ENCODE measurements around the gene ZHX3. TPM values are rescaled to one million over a fixed set of nuclear protein-coding genes. Genes with fewer than 3 reads are reported as not detected.

ZHX3 gene
- total and polyA plus RNA-seq, 7 donors: 3.6 to 69.0 (median 39.2) TPM

- TF ChIP-seq EP300 (IDR thresholded peaks at IDR 0.05) (no peak), POLR2AphosphoS5 (IDR thresholded peaks at IDR 0.05) (no peak), CTCF (IDR thresholded peaks at IDR 0.05) (no peak), POLR2A (IDR thresholded peaks at IDR 0.05) (no peak)
- intact Hi-C loops (cut with DNase I): loop anchor here (5.0 to 10.0 kb wide), 2 partner anchors 33 to 245 kb away; partner anchors contain the start of gene PLCG1
- no peak for DNase-seq
- Histone ChIP-seq H3K4me3 (no peak overlapping the region), H3K27ac (peak overlapping the region in 3 of 4 donors; percentile 14 to 32 (median 16)), H3K27me3 (no peaks in the 10 kb centered on the region), H3K4me1 (peaks cover 0 to 34% (median 30%) of the 10 kb centered on the region in 4 donors), H3K9me3 (no peaks in the 10 kb centered on the region), H3K36me3 (peaks cover 38 to 93% (median 56%) of the 10 kb centered on the region in 4 donors)
- 92 to 94% methylated on average over 14 of the region's 14 CpGs for WGBS, 2 donors
These were observed 147.7 kb downstream of the ZHX3 start for GRCh38 chr20:41169791-41170351.

- H3K9me3 ChIP-seq: no peaks in the 10 kb centered on the region
- no peak for DNase-seq
- H3K36me3 ChIP-seq: peaks cover 45 to 93% (median 62%) of the 10 kb centered on the region in 4 donors
- H3K27ac ChIP-seq: peak overlapping the region in 1 of 4 donors; percentile 14
- no peak overlapping the region for H3K4me3 ChIP-seq
- intact Hi-C loops (cut with DNase I): no loop called here
- TF ChIP-seq POLR2AphosphoS5 (IDR thresholded peaks at IDR 0.05) (peak in 1 of 4 donors; percentile 6), POLR2A (IDR thresholded peaks at IDR 0.05) (no peak), CTCF (IDR thresholded peaks at IDR 0.05) (no peak)
- H3K27me3 ChIP-seq: no peaks in the 10 kb centered on the region
- 95 to 96% methylated on average over 9 of the region's 9 CpGs for WGBS, 2 donors
- H3K4me1 ChIP-seq: peaks cover 0 to 28% (median 24%) of the 10 kb centered on the region in 4 donors
These were observed 148.3 kb downstream of the ZHX3 start for GRCh38 chr20:41169162-41169690.

- 93% methylated on average over 10 of the region's 10 CpGs for WGBS, 2 donors
- peaks cover 48 to 93% (median 65%) of the 10 kb centered on the region in 4 donors for H3K36me3 ChIP-seq
- H3K4me1 ChIP-seq: peaks cover 0 to 21% (median 17%) of the 10 kb centered on the region in 4 donors
- no peak overlapping the region for H3K4me3 ChIP-seq
- H3K27me3 ChIP-seq: no peaks in the 10 kb centered on the region
- peak overlapping the region in 1 of 4 donors; percentile 30 for H3K27ac ChIP-seq
- no peaks in the 10 kb centered on the region for H3K9me3 ChIP-seq
- intact Hi-C loops (cut with DNase I): no loop called here
- DNase-seq: no peak
- TF ChIP-seq EP300 (IDR thresholded peaks at IDR 0.05) (no peak), POLR2A (IDR thresholded peaks at IDR 0.05) (no peak), CTCF (IDR thresholded peaks at IDR 0.05) (no peak), POLR2AphosphoS5 (IDR thresholded peaks at IDR 0.05) (no peak)
These were observed 149.0 kb downstream of the ZHX3 start for GRCh38 chr20:41168281-41169161.

GRCh38 chr20:41167481-41168253 lies 149.9 kb downstream of the ZHX3 start:
- Histone ChIP-seq H3K36me3 (peaks cover 52 to 98% (median 73%) of the 10 kb centered on the region in 4 donors), H3K9me3 (no peaks in the 10 kb centered on the region), H3K4me1 (peaks cover 0 to 12% (median 9%) of the 10 kb centered on the region in 4 donors), H3K27me3 (no peaks in the 10 kb centered on the region), H3K27ac (peak overlapping the region in 1 of 4 donors; percentile 30), H3K4me3 (no peak overlapping the region)
- 70 to 89% methylated on average over 11 of the region's 11 CpGs for WGBS, 2 donors
- TF ChIP-seq EP300 (IDR thresholded peaks at IDR 0.05): no peak
- TF ChIP-seq POLR2AphosphoS5 (IDR thresholded peaks at IDR 0.05): no peak
- no peak for TF ChIP-seq POLR2A (IDR thresholded peaks at IDR 0.05)
- no peak for TF ChIP-seq CTCF (IDR thresholded peaks at IDR 0.05)
- peak; percentile 36 for DNase-seq
- intact Hi-C loops (cut with DNase I): no loop called here
